RKO (cell line): ENCODE data around the gene GTF2E1.
A peak's percentile ranks its signal among the peaks of the same experiment; 100 is the strongest.

Experiments
- DNase-seq: peaks from one replicate; pipeline ENCODE4 v3.0.0-alpha.2; 2016; ENCODE audit warnings: low spot score

GTF2E1 gene

GRCh38 chr3:120800625-120801024 is 58.1 kb downstream of the GTF2E1 start:
- DNase-seq, result no peak

- no peak for DNase-seq
Observed at GRCh38 chr3:120801484-120801883, 58.9 kb downstream of the GTF2E1 start.

GRCh38 chr3:120802916-120803315 is 60.4 kb downstream of the GTF2E1 start:
- DNase-seq, result no peak

- no peak for DNase-seq
Observed at GRCh38 chr3:120816728-120817127, 74.2 kb downstream of the GTF2E1 start.

GRCh38 chr3:120820748-120821147 is 78.2 kb downstream of the GTF2E1 start:
- no peak for DNase-seq

- DNase-seq, result no peak
Observed at GRCh38 chr3:120821426-120821825, 78.9 kb downstream of the GTF2E1 start.

- peak; percentile 35 for DNase-seq
Observed at GRCh38 chr3:120823156-120823555, 80.6 kb downstream of the GTF2E1 start.

- no peak for DNase-seq
Observed at GRCh38 chr3:120824613-120825012, 82.1 kb downstream of the GTF2E1 start.

GRCh38 chr3:120828796-120829195 is 86.3 kb downstream of the GTF2E1 start:
- no peak for DNase-seq

GRCh38 chr3:120831066-120831465 is 88.5 kb downstream of the GTF2E1 start:
- DNase-seq, result no peak
